ENCODE results near the gene ASPG.

Gene ASPG

GRCh38 chr14:104115691-104116287 lies 30.3 kb downstream of the ASPG start:
- no peak overlapping the region for H3K4me2 ChIP-seq (ENCODE audit: low read depth, low read length, poor library complexity, severe bottlenecking)
- H3K36me3 ChIP-seq (ENCODE audit: low read length), result no peaks in the 10 kb centered on the region
- H3K9me2 ChIP-seq (replicated peaks; ENCODE audit: insufficient read depth, low read length), result no peaks in the 10 kb centered on the region
- H3F3A ChIP-seq (ENCODE audit: insufficient read depth), result no peaks in the 10 kb centered on the region
- H3K9me3 ChIP-seq (ENCODE audit: insufficient read depth, low read length), result no peaks in the 10 kb centered on the region
- H3K4me3 ChIP-seq (ENCODE audit: insufficient read depth, low read length, poor library complexity, severe bottlenecking), result no peak overlapping the region
- H3K79me2 ChIP-seq (ENCODE audit: insufficient read depth, low read length), result no peaks in the 10 kb centered on the region
- H3K27me3 ChIP-seq (ENCODE audit: low read length), result no peaks in the 10 kb centered on the region
- no peak for TF ChIP-seq EZH2phosphoT487 (conservative IDR thresholded peaks at IDR 0.05; ENCODE audit: low read length)
- no peak for TF ChIP-seq CTCF (IDR thresholded peaks at IDR 0.05; ENCODE audit: insufficient read depth, low read length, poor library complexity, severe bottlenecking)
- no peak overlapping the region for H2AFZ ChIP-seq (ENCODE audit: low read depth, low read length, severe bottlenecking)
- H3K27ac ChIP-seq (ENCODE audit: low read depth, low read length), result no peak overlapping the region
- no peak overlapping the region for H3K9ac ChIP-seq (ENCODE audit: low read length)
- no peaks in the 10 kb centered on the region for H4K20me1 ChIP-seq (ENCODE audit: low read depth, low read length)

- Histone ChIP-seq H3K4me2 (ENCODE audit: low read depth, low read length, poor library complexity, severe bottlenecking) (no peak overlapping the region), H3K27ac (ENCODE audit: low read depth, low read length) (no peak overlapping the region), H3F3A (ENCODE audit: insufficient read depth) (no peaks in the 10 kb centered on the region), H3K9me3 (ENCODE audit: insufficient read depth, low read length) (no peaks in the 10 kb centered on the region), H3K36me3 (ENCODE audit: low read length) (no peaks in the 10 kb centered on the region), H2AFZ (ENCODE audit: low read depth, low read length, severe bottlenecking) (no peak overlapping the region), H3K27me3 (ENCODE audit: low read length) (no peaks in the 10 kb centered on the region), H3K4me3 (ENCODE audit: insufficient read depth, low read length, poor library complexity, severe bottlenecking) (no peak overlapping the region), H3K79me2 (ENCODE audit: insufficient read depth, low read length) (no peaks in the 10 kb centered on the region), H3K9me2 (replicated peaks; ENCODE audit: insufficient read depth, low read length) (no peaks in the 10 kb centered on the region), H4K20me1 (ENCODE audit: low read depth, low read length) (no peaks in the 10 kb centered on the region), H3K9ac (ENCODE audit: low read length) (no peak overlapping the region)
- no peak for TF ChIP-seq CTCF (IDR thresholded peaks at IDR 0.05; ENCODE audit: insufficient read depth, low read length, poor library complexity, severe bottlenecking)
- TF ChIP-seq EZH2phosphoT487 (conservative IDR thresholded peaks at IDR 0.05; ENCODE audit: low read length), result no peak
Observed at GRCh38 chr14:104116288-104116755, 30.8 kb downstream of the ASPG start.

GRCh38 chr14:104116756-104117340 lies 31.3 kb downstream of the ASPG start:
- Histone ChIP-seq H3K4me2 (ENCODE audit: low read depth, low read length, poor library complexity, severe bottlenecking) (no peak overlapping the region), H3K9me2 (replicated peaks; ENCODE audit: insufficient read depth, low read length) (no peaks in the 10 kb centered on the region), H2AFZ (ENCODE audit: low read depth, low read length, severe bottlenecking) (no peak overlapping the region), H4K20me1 (ENCODE audit: low read depth, low read length) (no peaks in the 10 kb centered on the region), H3K9ac (ENCODE audit: low read length) (no peak overlapping the region), H3K27ac (ENCODE audit: low read depth, low read length) (no peak overlapping the region), H3K36me3 (ENCODE audit: low read length) (no peaks in the 10 kb centered on the region), H3K79me2 (ENCODE audit: insufficient read depth, low read length) (no peaks in the 10 kb centered on the region), H3K9me3 (ENCODE audit: insufficient read depth, low read length) (no peaks in the 10 kb centered on the region), H3K4me3 (ENCODE audit: insufficient read depth, low read length, poor library complexity, severe bottlenecking) (no peak overlapping the region), H3K27me3 (ENCODE audit: low read length) (no peaks in the 10 kb centered on the region), H3F3A (ENCODE audit: insufficient read depth) (no peaks in the 10 kb centered on the region)
- TF ChIP-seq EZH2phosphoT487 (conservative IDR thresholded peaks at IDR 0.05; ENCODE audit: low read length) (no peak), CTCF (IDR thresholded peaks at IDR 0.05; ENCODE audit: insufficient read depth, low read length, poor library complexity, severe bottlenecking) (no peak)
